ENCODE data around the gene RNASEH1.
A peak's percentile ranks its signal among the peaks of the same experiment; 100 is the strongest.

Gene RNASEH1

DNA sequence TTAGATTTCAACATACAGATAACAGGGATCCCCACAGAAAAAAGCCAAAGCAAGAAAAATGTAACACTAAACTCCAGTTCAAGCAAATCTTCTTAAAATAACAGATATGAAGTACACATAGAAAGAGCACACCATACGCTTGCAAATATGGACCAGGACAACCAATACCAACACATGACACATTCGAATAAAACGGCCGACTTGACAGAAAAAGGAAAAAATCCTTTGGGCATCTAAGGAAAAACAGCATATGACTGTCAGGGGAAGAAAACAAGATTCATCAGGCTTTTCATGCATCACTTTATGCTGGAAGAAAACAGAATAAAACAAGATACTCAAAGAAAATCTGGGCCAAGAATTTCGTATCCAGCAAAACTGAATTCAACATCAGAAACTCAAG is 16.0 kb downstream of the RNASEH1 start:
- no peak overlapping the region for H3K27ac ChIP-seq
- ChIA-PET CTCF (no interaction called here), POLR2A (ENCODE audit: low non-redundant PET) (no interaction called here)
- DNase-seq (ENCODE audit: low spot score): no peak
- TF ChIP-seq, protein P1, sequence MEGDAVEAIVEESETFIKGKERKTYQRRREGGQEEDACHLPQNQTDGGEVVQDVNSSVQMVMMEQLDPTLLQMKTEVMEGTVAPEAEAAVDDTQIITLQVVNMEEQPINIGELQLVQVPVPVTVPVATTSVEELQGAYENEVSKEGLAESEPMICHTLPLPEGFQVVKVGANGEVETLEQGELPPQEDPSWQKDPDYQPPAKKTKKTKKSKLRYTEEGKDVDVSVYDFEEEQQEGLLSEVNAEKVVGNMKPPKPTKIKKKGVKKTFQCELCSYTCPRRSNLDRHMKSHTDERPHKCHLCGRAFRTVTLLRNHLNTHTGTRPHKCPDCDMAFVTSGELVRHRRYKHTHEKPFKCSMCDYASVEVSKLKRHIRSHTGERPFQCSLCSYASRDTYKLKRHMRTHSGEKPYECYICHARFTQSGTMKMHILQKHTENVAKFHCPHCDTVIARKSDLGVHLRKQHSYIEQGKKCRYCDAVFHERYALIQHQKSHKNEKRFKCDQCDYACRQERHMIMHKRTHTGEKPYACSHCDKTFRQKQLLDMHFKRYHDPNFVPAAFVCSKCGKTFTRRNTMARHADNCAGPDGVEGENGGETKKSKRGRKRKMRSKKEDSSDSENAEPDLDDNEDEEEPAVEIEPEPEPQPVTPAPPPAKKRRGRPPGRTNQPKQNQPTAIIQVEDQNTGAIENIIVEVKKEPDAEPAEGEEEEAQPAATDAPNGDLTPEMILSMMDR (conservative IDR thresholded peaks at IDR 0.05; ENCODE audit: low read depth): no peak

GRCh38 chr2:3539836-3540235 is 18.3 kb downstream of the RNASEH1 start:
- CTCF ChIA-PET: interaction anchor here (0.7 kb wide), 1 partner anchor 120 kb away, joined by 3 read pairs; no protein-coding TSS in a partner anchor
- DNase-seq (ENCODE audit: low spot score): no peak
- TF ChIP-seq, protein P1 (conservative IDR thresholded peaks at IDR 0.05; ENCODE audit: low read depth): no peak
- 0 out of 2 replicates have a peak overlapping the region, but pooled peaks have one; percentile 18 for H3K27ac ChIP-seq
- POLR2A ChIA-PET (ENCODE audit: low non-redundant PET): no interaction called here

DNA sequence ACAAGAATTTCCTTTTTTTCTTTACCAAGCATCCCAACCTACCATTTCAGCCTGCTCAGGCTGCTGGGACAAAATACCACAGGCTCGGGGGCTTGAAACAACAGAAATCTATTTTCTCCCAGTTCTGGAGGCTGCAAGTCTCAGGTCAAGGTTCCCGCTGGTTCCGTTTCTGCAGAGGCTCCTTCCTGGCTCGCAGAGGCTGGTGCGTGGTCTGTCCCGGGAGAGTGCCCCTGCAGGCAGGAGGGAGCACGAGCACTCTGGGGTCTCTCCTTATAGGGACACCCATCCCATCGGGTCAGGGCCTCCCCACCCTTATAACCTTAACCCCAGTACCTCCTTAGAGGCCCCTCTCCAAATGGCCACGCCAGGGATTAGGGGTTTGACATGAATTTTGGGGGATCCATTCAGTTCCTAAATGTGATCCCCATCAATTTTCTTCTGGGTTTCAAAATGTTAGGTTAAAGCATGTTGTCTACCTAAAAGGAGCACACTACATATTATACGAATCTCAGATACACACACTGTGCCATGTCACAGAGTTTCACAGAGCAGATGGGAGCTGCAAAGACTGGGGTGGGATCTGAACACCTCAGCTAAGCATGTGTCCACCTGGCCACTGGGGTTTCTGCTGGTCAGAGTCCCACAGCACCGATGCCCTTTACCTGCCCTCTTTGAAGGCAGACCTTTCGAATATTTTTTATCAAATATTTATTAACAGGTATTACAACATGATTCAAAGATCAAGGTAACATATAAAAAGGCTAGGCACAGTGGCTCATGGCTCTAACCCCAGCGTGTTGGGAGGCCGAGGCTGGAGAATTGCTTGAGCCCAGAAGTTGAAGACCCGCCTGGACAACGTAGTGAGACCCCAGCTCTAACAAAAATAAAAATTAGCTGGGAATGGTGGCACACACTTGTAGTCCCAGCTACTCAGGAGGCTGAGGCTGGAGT is 21.2 kb downstream of the RNASEH1 start:
- no peak for DNase-seq (ENCODE audit: low spot score)
- ChIA-PET POLR2A (ENCODE audit: low non-redundant PET) (no interaction called here), CTCF (no interaction called here)
- TF ChIP-seq, protein P1 (conservative IDR thresholded peaks at IDR 0.05; ENCODE audit: low read depth): no peak
- H3K27ac ChIP-seq: peak overlapping the region; percentile 99

DNA sequence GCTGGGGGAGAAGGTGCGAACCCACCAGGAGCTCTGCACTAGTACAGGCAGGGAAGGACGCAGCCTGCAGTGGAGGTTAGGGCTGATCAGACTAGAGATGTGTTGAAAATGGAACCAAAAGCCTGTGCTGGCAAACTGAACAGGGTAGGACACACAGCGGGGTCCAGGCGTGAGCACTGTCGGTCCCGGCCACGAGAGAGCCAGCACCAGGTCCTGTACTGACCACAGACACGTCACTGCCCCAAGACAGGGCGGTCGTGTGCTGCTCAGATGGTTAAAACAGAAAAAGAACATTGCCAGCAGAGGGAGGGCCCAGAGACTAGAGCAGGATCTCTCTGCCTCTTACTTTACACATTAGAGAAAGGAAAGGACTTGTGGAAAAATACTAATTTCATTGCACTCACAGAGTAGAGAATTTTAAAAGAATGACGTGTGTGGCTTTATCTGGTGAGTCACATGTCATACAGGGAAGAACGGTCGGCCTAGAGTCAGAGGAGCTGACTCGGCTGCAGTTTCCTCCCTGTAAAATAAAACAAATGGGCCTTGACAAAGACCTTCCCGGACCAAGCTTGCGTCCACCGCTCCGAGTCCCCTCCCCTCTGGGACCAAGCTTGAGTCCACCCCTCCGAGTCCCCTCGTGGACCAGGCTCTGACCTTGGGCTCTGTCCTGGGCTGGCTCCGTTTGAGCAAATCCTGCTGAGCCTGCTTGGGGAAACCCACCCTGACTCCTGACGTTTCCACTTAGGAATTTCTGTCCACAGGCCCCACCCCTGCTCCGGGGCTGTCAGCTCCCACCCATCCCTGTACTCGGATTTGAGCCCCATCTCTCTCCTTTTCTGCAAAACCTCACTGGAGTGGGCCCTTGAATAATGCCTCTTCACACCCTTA is 22.1 kb downstream of the RNASEH1 start:
- DNase-seq (ENCODE audit: low spot score): peak; percentile 67
- H3K27ac ChIP-seq: peak overlapping the region; percentile 99
- TF ChIP-seq, protein P1 (conservative IDR thresholded peaks at IDR 0.05; ENCODE audit: low read depth): no peak
- CTCF ChIA-PET: no interaction called here
- POLR2A ChIA-PET (ENCODE audit: low non-redundant PET): no interaction called here

- TF ChIP-seq, protein P1 (conservative IDR thresholded peaks at IDR 0.05; ENCODE audit: low read depth): no peak
- POLR2A ChIA-PET (ENCODE audit: low non-redundant PET): no interaction called here
- H3K27ac ChIP-seq: peak overlapping the region; percentile 99
- no peak for DNase-seq (ENCODE audit: low spot score)
- CTCF ChIA-PET: no interaction called here
These were observed 22.7 kb downstream of the RNASEH1 start for GRCh38 chr2:3535467-3535793.

DNA sequence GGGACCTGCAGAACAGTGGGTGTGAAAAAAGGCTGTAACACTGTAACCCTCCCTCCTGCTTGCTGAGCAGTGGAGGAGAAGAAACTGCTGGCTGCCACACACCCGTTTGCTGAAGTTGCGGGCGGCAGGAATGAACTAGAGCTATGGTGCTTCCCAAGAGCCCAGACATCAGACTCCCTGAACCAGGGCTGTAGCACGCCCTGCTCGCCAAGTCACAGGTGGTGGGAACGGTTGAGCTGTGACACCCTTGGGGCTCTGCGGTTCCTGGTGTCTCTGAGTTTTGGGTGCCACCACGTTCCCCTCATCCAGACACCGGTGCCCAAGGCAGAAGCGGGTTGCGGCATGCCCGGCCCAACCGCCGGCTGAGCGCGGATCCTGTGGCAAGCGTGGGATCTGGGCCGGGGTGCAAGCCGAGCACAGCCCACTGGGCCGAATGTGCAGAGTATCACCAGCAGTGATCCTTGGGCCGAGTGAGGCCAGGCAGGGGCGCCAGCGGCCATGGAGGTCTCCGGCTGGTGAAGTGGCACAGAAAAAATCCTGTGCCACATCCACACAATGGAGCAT is 23.8 kb downstream of the RNASEH1 start:
- ChIA-PET POLR2A (ENCODE audit: low non-redundant PET) (no interaction called here), CTCF (interaction anchor here (0.5 kb wide), 1 partner anchor 9 kb away, joined by 5 read pairs; no protein-coding TSS in a partner anchor)
- no peak for DNase-seq (ENCODE audit: low spot score)
- H3K27ac ChIP-seq: peak overlapping the region; percentile 99
- TF ChIP-seq, protein P1 (conservative IDR thresholded peaks at IDR 0.05; ENCODE audit: low read depth): no peak

Data from RWPE1 (cell line).